Measurements from ENCODE around the gene LRTM2.

The LRTM2 gene

DNA sequence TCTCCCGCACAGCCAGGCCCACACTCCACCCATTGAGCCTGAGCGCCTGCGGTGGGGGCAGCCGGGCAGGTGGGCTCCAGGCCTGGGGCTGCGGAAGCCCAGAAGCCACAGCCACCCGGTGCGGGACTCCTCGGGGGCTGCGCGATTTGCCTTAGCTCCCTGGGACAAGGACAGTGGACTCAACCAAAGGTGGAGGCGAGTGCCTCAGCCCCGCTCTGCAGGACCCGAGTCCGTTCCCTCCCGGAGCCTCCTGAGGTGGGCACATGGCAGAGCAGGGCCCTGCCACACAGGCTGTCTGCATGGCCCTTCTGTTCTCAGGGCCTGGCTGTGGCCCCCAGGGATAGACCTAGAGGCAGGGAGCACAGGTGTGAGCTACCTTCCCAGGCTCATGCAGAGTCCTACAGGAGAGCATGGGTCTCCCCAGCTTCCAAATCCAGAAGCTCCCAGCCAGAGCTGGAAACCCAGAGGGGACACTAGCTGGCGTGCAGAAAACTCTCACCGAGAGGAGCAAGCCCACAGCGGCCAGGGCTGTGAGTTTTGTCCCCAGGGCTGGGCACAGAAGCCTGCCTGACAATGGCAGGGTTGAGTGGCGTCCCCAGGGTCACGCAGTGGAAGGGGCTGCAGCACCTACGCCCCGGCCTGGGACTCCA is 22.2 kb upstream of the LRTM2 start:
- DNase-seq (ENCODE audit: low read depth): no peak

GRCh38 chr12:1798641-1799020 is 21.7 kb upstream of the LRTM2 start:
- no peak for DNase-seq (ENCODE audit: low read depth)

DNA sequence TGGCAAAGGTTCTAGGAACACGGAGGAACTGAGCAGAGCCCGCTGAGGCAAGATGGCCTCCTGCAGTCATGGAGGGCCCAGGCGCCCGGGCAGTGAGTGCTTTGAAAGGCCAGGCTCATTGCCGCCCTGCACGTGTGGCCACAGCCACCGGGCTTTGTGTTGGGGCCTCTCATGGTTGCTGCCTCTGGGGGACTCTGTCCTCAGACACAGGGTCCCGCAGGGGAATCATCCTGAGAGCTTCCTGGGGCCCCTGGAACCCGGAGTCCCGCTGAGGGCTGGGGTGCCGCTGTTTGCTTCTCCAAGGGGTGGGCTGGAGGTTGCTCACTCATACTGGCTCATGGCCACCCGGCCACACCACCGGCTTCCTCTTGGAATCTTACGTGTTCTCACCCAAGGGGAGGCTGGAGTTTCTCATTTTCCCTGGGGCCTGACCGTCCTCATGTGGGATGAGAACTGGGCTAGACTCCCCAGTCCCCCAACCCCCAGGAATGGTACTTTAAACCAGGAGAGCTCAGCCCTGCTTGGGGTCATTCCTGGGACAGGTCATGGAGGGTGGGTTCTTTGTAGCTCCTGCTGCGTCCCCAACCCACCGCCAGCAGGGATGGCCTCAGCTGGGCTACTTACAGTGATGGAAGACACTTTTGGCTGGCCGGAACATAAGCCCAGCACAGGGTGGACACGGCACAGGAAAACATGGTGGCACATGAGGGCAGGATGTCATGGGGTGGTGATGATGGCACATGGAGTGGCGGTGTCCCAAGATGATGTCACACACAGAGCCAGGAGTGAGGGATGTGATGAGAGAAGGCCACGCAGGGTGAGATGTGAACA is 21.1 kb upstream of the LRTM2 start:
- DNase-seq (ENCODE audit: low read depth): no peak

GRCh38 chr12:1799882-1800400 is 20.4 kb upstream of the LRTM2 start:
- DNase-seq (ENCODE audit: low read depth): no peak

- peak; percentile 39 for DNase-seq (ENCODE audit: low read depth)
These were observed 19.7 kb upstream of the LRTM2 start for GRCh38 chr12:1800401-1801302.

- peak; percentile 44 for DNase-seq (ENCODE audit: low read depth)
These were observed 18.9 kb upstream of the LRTM2 start for GRCh38 chr12:1801303-1801975.

DNA sequence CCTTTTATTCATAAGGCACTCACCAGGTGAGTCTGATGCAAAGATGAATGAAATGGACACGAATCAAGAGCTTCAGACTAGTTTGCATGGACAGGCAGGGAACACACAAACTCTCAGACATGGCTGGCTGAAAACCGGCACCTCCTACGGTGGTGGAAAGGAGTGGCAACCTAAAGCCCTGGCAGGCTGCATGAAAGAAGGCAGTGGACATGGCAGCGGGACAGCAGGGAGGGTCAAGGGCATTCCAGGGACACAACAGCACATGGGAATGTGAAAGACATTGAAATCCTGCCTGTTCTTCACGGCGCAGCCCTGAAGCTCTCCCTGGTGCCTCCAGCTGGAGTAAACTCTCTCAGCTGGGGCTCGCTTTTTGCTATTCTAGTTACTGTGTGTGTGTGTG is 16.6 kb upstream of the LRTM2 start:
- no peak for DNase-seq (ENCODE audit: low read depth)

DNA sequence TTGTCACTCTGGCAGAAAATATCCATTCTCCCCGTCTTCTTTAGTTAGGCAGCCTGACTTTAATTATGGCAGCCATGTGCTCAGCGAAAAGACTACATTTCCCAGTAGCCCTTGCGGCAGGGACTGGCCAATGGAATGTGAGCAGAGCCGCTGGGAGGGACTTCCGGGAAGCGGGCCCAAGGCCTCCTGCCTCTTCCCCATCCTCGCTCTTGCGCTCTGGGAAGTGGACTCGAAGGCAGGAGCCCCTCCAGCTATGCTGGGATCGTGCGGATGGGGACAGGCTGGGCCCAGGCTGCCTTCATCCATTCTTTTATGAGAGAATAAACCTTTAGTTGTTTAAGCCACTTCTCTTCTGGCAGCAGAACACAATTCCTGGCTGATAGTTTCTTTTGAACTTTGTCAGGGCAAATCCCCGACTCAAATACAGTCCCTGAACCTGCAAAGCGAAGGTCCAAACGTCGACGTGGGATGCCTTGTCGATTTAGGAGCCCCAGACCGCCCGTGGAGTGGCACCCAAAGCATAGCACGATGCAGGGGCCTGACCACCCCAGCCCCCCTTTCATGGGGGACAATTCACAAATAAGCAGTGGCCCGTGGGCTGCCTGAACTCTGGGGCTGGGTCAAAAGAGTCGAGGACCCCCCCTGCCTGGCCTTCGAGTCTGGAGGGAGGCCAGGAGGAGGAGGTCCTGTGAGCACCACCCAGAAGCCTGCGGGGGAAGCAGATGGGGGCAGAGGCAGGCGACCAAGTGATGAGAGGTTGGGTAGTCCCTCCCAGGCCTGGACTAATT is 15.6 kb upstream of the LRTM2 start:
- peak; percentile 91 for DNase-seq (ENCODE audit: low read depth)

GRCh38 chr12:1805441-1806081 is 14.8 kb upstream of the LRTM2 start:
- DNase-seq (ENCODE audit: low read depth): no peak

- no peak for DNase-seq (ENCODE audit: low read depth)
These were observed 13.9 kb upstream of the LRTM2 start for GRCh38 chr12:1806301-1807086.

GRCh38 chr12:1807087-1807860 is 13.1 kb upstream of the LRTM2 start:
- no peak for DNase-seq (ENCODE audit: low read depth)

GRCh38 chr12:1808036-1808797 is 12.1 kb upstream of the LRTM2 start:
- no peak for DNase-seq (ENCODE audit: low read depth)

GRCh38 chr12:1808798-1809480 is 11.4 kb upstream of the LRTM2 start:
- no peak for DNase-seq (ENCODE audit: low read depth)

DNA sequence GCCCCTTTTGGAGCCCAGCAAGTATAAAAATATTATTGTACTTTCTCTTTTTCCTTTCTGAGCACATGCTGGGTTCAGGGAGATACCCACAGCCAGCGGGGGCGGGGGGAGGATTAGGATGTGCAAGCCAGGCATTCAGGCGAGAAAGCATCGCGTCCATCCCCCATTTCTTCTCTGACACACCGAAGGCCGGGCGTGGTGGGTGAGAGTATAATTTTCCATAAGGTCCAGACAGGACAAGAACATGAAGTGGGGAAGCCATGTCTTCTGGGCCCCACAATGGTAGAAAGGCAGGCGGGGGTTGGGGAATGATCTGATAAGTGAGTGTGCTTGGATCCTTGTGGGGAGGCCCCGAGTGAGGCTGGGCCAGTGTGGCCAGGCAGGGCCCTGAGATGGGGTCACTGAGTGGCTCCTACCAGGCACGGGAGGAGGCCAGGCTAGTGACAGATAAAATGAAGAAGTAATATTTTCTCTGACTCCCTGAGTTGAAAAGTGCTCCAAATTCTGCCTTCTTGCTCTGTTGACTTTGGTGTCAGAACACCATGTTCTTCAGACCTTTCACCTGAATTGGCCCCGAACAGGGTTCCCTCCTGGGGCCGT is 10.7 kb upstream of the LRTM2 start:
- DNase-seq (ENCODE audit: low read depth): no peak

GRCh38 chr12:1810201-1810930 is 10.0 kb upstream of the LRTM2 start:
- DNase-seq (ENCODE audit: low read depth): peak; percentile 75

- no peak for DNase-seq (ENCODE audit: low read depth)
These were observed 9.5 kb upstream of the LRTM2 start for GRCh38 chr12:1810931-1811280.

Measured in iris pigment epithelial cell (primary cell).